ENCODE data around the gene CCNT2. TPM values are rescaled to one million over a fixed set of nuclear protein-coding genes. Genes with fewer than 3 reads are reported as not detected.
A peak's percentile ranks its signal among the peaks of the same experiment; 100 is the strongest.

The CCNT2 gene
- 10.2 to 20.9 TPM (median 20.1 TPM) in 3 replicates for polyA plus RNA-seq
- polyA plus RNA-seq (2011; ENCODE audit: low read depth), result 14.7 TPM
- 3.6 and 7.0 TPM in 2 replicates for polyA plus RNA-seq (2011; cell fraction: cytosol; rRNA removed)
- polyA plus RNA-seq (2011; cell fraction: nucleus; rRNA removed), result 34.3 and 44.8 TPM in 2 replicates
- 11.1 TPM in 2 replicates for polyA plus RNA-seq (2012; ENCODE audit: low replicate concordance)
- polyA minus RNA-seq, result 16.3 to 46.6 TPM (median 31.7 TPM) in 3 replicates
- 6.1 TPM for polyA minus RNA-seq (2011; cell fraction: cytosol; rRNA and poly(A)+ RNA removed)
- polyA minus RNA-seq (2011; cell fraction: nucleus; rRNA and poly(A)+ RNA removed), result 49.0 and 65.8 TPM in 2 replicates

GRCh38 chr2:134918526-134919340 is at the start of gene CCNT2:
Gene CCNT2, plus strand, starts transcription at chr2:134918822. Its CDS starts 33 bp downstream, at chr2:134918855.
- dilution Hi-C loops (cut with MboI; ENCODE audit: extremely low pct_ligation_motif_present, low sequenced_read_pairs), result no loop called here
- TF ChIP-seq CTCF (optimal IDR thresholded peaks at IDR 0.05 in 1 of 3, IDR thresholded peaks at IDR 0.05 in 1 of 3, conservative IDR thresholded peaks at IDR 0.05 in 1 of 3; ENCODE audit: extremely low read depth in 1 of 3, insufficient read depth in 2 of 3, low read length in 3 of 3) (peak in 1 of 3 experiments; percentile 24), EZH2 (IDR thresholded peaks at IDR 0.05; ENCODE audit: low read length) (no peak)
- H3K4me1 ChIP-seq (ENCODE audit: control insufficient read depth, extremely low read depth, insufficient read depth, low read length), result peaks cover 13% of the 10 kb centered on the region
- peak within 1 kb of the TSS; percentile 99 for H3K9ac ChIP-seq (ENCODE audit: control insufficient read depth, extremely low read depth, insufficient read depth, low read length)
- H3K4me3 ChIP-seq (ENCODE audit: control insufficient read depth in 2 of 3, extremely low read depth in 1 of 3, insufficient read depth in 2 of 3, low read depth in 1 of 3, low read length in 3 of 3), result peak within 1 kb of the TSS; percentile 64 to 94 (median 91)
- peak within 1 kb of the TSS; percentile 91 for H3K4me2 ChIP-seq (ENCODE audit: control insufficient read depth, extremely low read depth, insufficient read depth, low read depth, low read length)
- no peaks in the 10 kb centered on the region for H3K9me1 ChIP-seq (ENCODE audit: control insufficient read depth, extremely low read depth, insufficient read depth, low read length)
- H3K36me3 ChIP-seq (ENCODE audit: control insufficient read depth in 2 of 2, extremely low read depth in 1 of 2, insufficient read depth in 2 of 2, low read length in 2 of 2), result no peaks in the 10 kb centered on the region
- no peaks in the 10 kb centered on the region for H3K27me3 ChIP-seq (ENCODE audit: control insufficient read depth, extremely low read depth, insufficient read depth, low read length)
- FAIRE-seq, result no peak
- DNase-seq (ENCODE audit: low read depth, low spot score), result peak; percentile 77
- H3K9me3 ChIP-seq (ENCODE audit: control insufficient read depth, low read depth, low read length), result no peaks in the 10 kb centered on the region
- peaks cover 50% of the 10 kb centered on the region for H3K79me2 ChIP-seq (ENCODE audit: control insufficient read depth, insufficient read depth, low read length)
- H2AFZ ChIP-seq (ENCODE audit: control insufficient read depth, low read length), result peak within 1 kb of the TSS; percentile 97
- peaks cover 17% of the 10 kb centered on the region for H4K20me1 ChIP-seq (ENCODE audit: control insufficient read depth, extremely low read depth, insufficient read depth, low read length)
- peak within 1 kb of the TSS; percentile 99 for H3K27ac ChIP-seq (ENCODE audit: control insufficient read depth, insufficient read depth, low read length)

- FAIRE-seq, result no peak
- H2AFZ ChIP-seq (ENCODE audit: control insufficient read depth, low read length), result no peak overlapping the region
- H3K4me1 ChIP-seq (ENCODE audit: control insufficient read depth, extremely low read depth, insufficient read depth, low read length), result peaks cover 3% of the 10 kb centered on the region
- H3K27ac ChIP-seq (ENCODE audit: control insufficient read depth, insufficient read depth, low read length), result no peak overlapping the region
- no peaks in the 10 kb centered on the region for H3K9me1 ChIP-seq (ENCODE audit: control insufficient read depth, extremely low read depth, insufficient read depth, low read length)
- dilution Hi-C loops (cut with MboI; ENCODE audit: extremely low pct_ligation_motif_present, low sequenced_read_pairs), result no loop called here
- no peaks in the 10 kb centered on the region for H3K79me2 ChIP-seq (ENCODE audit: control insufficient read depth, insufficient read depth, low read length)
- no peak overlapping the region for H3K9ac ChIP-seq (ENCODE audit: control insufficient read depth, extremely low read depth, insufficient read depth, low read length)
- H3K27me3 ChIP-seq (ENCODE audit: control insufficient read depth, extremely low read depth, insufficient read depth, low read length), result no peaks in the 10 kb centered on the region
- no peak overlapping the region for H3K4me3 ChIP-seq (ENCODE audit: control insufficient read depth in 2 of 3, extremely low read depth in 1 of 3, insufficient read depth in 2 of 3, low read depth in 1 of 3, low read length in 3 of 3)
- no peak for DNase-seq (ENCODE audit: low read depth, low spot score)
- H4K20me1 ChIP-seq (ENCODE audit: control insufficient read depth, extremely low read depth, insufficient read depth, low read length), result no peaks in the 10 kb centered on the region
- TF ChIP-seq EZH2 (IDR thresholded peaks at IDR 0.05; ENCODE audit: low read length) (no peak), CTCF (optimal IDR thresholded peaks at IDR 0.05 in 1 of 3, IDR thresholded peaks at IDR 0.05 in 1 of 3, conservative IDR thresholded peaks at IDR 0.05 in 1 of 3; ENCODE audit: extremely low read depth in 1 of 3, insufficient read depth in 2 of 3, low read length in 3 of 3) (no peak)
- no peaks in the 10 kb centered on the region for H3K36me3 ChIP-seq (ENCODE audit: control insufficient read depth in 2 of 2, extremely low read depth in 1 of 2, insufficient read depth in 2 of 2, low read length in 2 of 2)
- no peaks in the 10 kb centered on the region for H3K9me3 ChIP-seq (ENCODE audit: control insufficient read depth, low read depth, low read length)
- H3K4me2 ChIP-seq (ENCODE audit: control insufficient read depth, extremely low read depth, insufficient read depth, low read depth, low read length), result no peak overlapping the region
These were observed 48.5 kb upstream of the CCNT2 start for GRCh38 chr2:134869946-134870736.

All from keratinocyte (primary cell).